Measurements from ENCODE around the gene SLC8A1. TPM values are rescaled to one million over a fixed set of nuclear protein-coding genes. Genes with fewer than 3 reads are reported as not detected.

SLC8A1 gene
- total and polyA plus RNA-seq, 2 experiments from 2014 or later: 103 to 682 TPM

- Histone ChIP-seq H3K27ac (peak overlapping the region; percentile 8), H3K4me3 (no peak overlapping the region), H3K4me1 (ENCODE audit: low read depth) (peaks cover 3% of the 10 kb centered on the region), H3K27me3 (no peaks in the 10 kb centered on the region), H3K9me3 (ENCODE audit: low read depth) (no peaks in the 10 kb centered on the region), H3K36me3 (peaks cover 41% of the 10 kb centered on the region)
- TF ChIP-seq, protein P1, sequence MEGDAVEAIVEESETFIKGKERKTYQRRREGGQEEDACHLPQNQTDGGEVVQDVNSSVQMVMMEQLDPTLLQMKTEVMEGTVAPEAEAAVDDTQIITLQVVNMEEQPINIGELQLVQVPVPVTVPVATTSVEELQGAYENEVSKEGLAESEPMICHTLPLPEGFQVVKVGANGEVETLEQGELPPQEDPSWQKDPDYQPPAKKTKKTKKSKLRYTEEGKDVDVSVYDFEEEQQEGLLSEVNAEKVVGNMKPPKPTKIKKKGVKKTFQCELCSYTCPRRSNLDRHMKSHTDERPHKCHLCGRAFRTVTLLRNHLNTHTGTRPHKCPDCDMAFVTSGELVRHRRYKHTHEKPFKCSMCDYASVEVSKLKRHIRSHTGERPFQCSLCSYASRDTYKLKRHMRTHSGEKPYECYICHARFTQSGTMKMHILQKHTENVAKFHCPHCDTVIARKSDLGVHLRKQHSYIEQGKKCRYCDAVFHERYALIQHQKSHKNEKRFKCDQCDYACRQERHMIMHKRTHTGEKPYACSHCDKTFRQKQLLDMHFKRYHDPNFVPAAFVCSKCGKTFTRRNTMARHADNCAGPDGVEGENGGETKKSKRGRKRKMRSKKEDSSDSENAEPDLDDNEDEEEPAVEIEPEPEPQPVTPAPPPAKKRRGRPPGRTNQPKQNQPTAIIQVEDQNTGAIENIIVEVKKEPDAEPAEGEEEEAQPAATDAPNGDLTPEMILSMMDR (IDR thresholded peaks at IDR 0.05; ENCODE audit: low read depth, low read length): no peak
- DNase-seq (ENCODE audit: low read depth in 1 of 2, low spot score in 1 of 2): peak in 1 of 2 donors; percentile 11
These were observed 338.5 kb downstream of the SLC8A1 start for GRCh38 chr2:40113272-40113968.

DNA sequence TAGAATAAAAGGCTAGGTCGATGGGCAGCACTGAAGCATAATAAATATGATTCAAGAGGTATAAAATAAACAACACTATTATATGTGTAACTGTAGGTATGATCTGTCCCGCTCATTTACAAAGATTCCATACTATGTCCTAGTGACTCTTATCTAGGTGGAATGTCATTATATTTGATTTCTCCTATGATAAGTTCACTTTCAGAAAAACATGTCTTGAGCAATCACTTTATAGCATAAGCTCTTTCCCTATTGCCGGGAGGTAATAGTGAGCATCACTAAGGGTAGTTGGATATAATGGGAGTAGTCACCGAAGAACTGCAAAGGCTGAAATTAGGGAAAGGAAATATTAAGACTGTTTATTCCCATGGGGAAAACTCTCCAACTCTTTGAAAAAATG lies 342.5 kb downstream of the SLC8A1 start:
- H3K27ac ChIP-seq: peak overlapping the region; percentile 41
- TF ChIP-seq, protein P1 (IDR thresholded peaks at IDR 0.05; ENCODE audit: low read depth, low read length): no peak
- H3K9me3 ChIP-seq (ENCODE audit: low read depth): no peaks in the 10 kb centered on the region
- DNase-seq (ENCODE audit: low read depth in 1 of 2, low spot score in 1 of 2): no peak
- H3K4me3 ChIP-seq: no peak overlapping the region
- no peaks in the 10 kb centered on the region for H3K4me1 ChIP-seq (ENCODE audit: low read depth)
- no peaks in the 10 kb centered on the region for H3K27me3 ChIP-seq
- peaks cover 26% of the 10 kb centered on the region for H3K36me3 ChIP-seq

DNA sequence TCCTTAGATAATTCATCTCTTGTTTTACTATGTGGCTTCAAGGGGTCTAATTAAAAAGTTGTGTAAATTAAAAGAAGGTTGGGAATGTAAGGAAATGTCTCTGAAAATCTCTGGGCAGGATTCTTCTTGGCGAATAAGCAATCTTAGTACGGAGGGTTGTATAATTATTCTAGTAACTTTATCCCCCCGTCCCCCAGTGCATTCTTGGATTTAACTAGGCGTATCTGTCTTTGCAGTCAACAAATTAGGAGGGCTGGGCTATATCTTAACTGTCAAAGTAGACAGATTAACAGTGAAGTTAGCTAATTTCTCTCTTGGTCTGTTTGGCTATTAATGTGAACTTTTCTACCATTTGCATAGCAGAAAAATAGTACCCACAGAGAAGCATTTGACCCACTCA lies 343.0 kb downstream of the SLC8A1 start:
- TF ChIP-seq, protein P1 (IDR thresholded peaks at IDR 0.05; ENCODE audit: low read depth, low read length): no peak
- Histone ChIP-seq H3K4me1 (ENCODE audit: low read depth) (no peaks in the 10 kb centered on the region), H3K4me3 (no peak overlapping the region), H3K36me3 (peaks cover 21% of the 10 kb centered on the region), H3K27me3 (no peaks in the 10 kb centered on the region), H3K9me3 (ENCODE audit: low read depth) (no peaks in the 10 kb centered on the region), H3K27ac (peak overlapping the region; percentile 41)
- no peak for DNase-seq (ENCODE audit: low read depth in 1 of 2, low spot score in 1 of 2)

GRCh38 chr2:40106061-40106460 lies 345.8 kb downstream of the SLC8A1 start:
- Histone ChIP-seq H3K4me3 (no peak overlapping the region), H3K9me3 (ENCODE audit: low read depth) (no peaks in the 10 kb centered on the region), H3K36me3 (peaks cover 12% of the 10 kb centered on the region), H3K27me3 (no peaks in the 10 kb centered on the region), H3K4me1 (ENCODE audit: low read depth) (peaks cover 22% of the 10 kb centered on the region), H3K27ac (peak overlapping the region; percentile 61)
- DNase-seq (ENCODE audit: low read depth in 1 of 2, low spot score in 1 of 2): no peak
- TF ChIP-seq, protein P1 (IDR thresholded peaks at IDR 0.05; ENCODE audit: low read depth, low read length): no peak

DNA sequence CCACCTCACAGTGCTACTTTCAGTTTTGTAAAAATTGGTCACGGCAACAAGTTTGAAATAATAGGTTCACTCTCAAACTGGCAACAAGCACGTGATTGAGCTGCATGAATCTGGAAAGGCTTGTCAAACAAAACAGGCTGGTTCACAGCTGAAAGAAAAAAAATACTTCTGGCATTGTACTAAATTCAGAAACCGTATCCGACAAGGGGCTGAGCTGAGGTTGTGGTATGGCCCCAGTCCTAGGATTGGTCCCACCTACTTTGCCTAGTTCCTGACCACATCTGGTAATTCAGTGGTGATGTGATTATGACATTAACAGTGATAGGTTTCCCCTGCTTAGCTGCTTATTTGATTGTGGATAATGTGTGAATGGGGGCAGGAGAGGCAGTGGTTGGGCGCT lies 346.3 kb downstream of the SLC8A1 start:
- Histone ChIP-seq H3K36me3 (peaks cover 12% of the 10 kb centered on the region), H3K4me1 (ENCODE audit: low read depth) (peaks cover 27% of the 10 kb centered on the region), H3K9me3 (ENCODE audit: low read depth) (no peaks in the 10 kb centered on the region), H3K27me3 (no peaks in the 10 kb centered on the region), H3K4me3 (no peak overlapping the region), H3K27ac (peak overlapping the region; percentile 61)
- TF ChIP-seq, protein P1 (IDR thresholded peaks at IDR 0.05; ENCODE audit: low read depth, low read length): no peak
- peak in 1 of 2 donors; percentile 51 for DNase-seq (ENCODE audit: low read depth in 1 of 2, low spot score in 1 of 2)
